Endothelial cell of umbilical vein (primary cell): ENCODE measurements around the gene CUBN. TPM values are rescaled to one million over a fixed set of nuclear protein-coding genes. Genes with fewer than 3 reads are reported as not detected.

Experiments
- BruUV-seq: library from RNA; stranded (reverse); fragments of 400-500 nt; replicated peaks from 2 replicates; lab custom pipeline; 2021; lab: Mats Ljungman, UMichigan
- CTCF ChIA-PET: fragments of 300-600, 350-600 bp; sonication (Branson Sonifier 250); formaldehyde crosslinking; loops from one replicate; lab custom pipeline; 2021; ENCODE audit warnings: antibody characterized with exemption, inconsistent platforms; lab: Charles Lee
- POLR2A ChIA-PET: fragments of 300-600, 350-600 bp; sonication (Branson Sonifier 250); formaldehyde crosslinking; loops from one replicate; lab custom pipeline; 2021; ENCODE audit warnings: antibody characterized with exemption, inconsistent platforms; lab: Charles Lee
- DNase-seq: peaks from one replicate; pipeline ENCODE4 v3.0.0-alpha.2; 2011; ENCODE audit warnings: low read depth, low spot score
- FAIRE-seq: peaks from 2 replicates; lab custom pipeline; 2011; peaks lifted over from hg19 to GRCh38; lab: Jason Lieb, UNC
- H2AFZ ChIP-seq: 2 replicates; pipeline ENCODE4 v1.6.0; 2012; ENCODE audit warnings: low read depth, low read length, control low read depth, inconsistent platforms
- H3K27ac ChIP-seq: 2 replicates; pipeline ENCODE4 v1.5.1; 2011; ENCODE audit warnings: low read depth, mild to moderate bottlenecking, control low read depth, low read length, moderate library complexity; ENCODE audit not compliant: insufficient read depth
- H3K27me3 ChIP-seq, 2 experiments: 2 replicates each; pipeline versions ENCODE4 v1.6.0 to v1.6.1; 2011; ENCODE audit warnings: low read length in 2 of 2, mixed read lengths in 1 of 2; ENCODE audit not compliant: control insufficient read depth in 2 of 2, insufficient read depth in 2 of 2
- H3K36me3 ChIP-seq, 2 experiments: 2 replicates in 1 of 2; 3 replicates in 1 of 2; pipeline ENCODE4 v1.5.1; 2011; ENCODE audit warnings: low read length in 2 of 2, mild to moderate bottlenecking in 1 of 2, moderate library complexity in 1 of 2; ENCODE audit not compliant: control insufficient read depth in 2 of 2, insufficient read depth in 2 of 2; ENCODE audit errors: extremely low read depth in 1 of 2
- H3K4me1 ChIP-seq: 3 replicates; pipeline ENCODE4 v1.5.1; 2011; ENCODE audit warnings: mild to moderate bottlenecking, low read length; ENCODE audit not compliant: control insufficient read depth, insufficient read depth; ENCODE audit errors: extremely low read depth
- H3K4me2 ChIP-seq: 2 replicates; pipeline ENCODE4 v1.6.1; 2011; ENCODE audit warnings: low read length, control low read depth, mixed read lengths; ENCODE audit not compliant: insufficient read depth
- H3K4me3 ChIP-seq, 3 experiments: fragments of 200-600 bp in 1 of 3; sonication (generic), shearing (Covaris generic) in 1 of 3; replicated peaks in 1 of 3; 2 replicates each; pipeline ENCODE4 v1.5.1; 2011 to 2016; ENCODE audit warnings: control low read depth in 3 of 3, low read length in 3 of 3, mild to moderate bottlenecking in 2 of 3, inconsistent platforms in 1 of 3, low read depth in 1 of 3, moderate library complexity in 1 of 3; ENCODE audit not compliant: insufficient read depth in 1 of 3
- H3K79me2 ChIP-seq: 2 replicates; pipeline ENCODE4 v1.6.0; 2012; ENCODE audit warnings: low read length, inconsistent platforms; ENCODE audit not compliant: control insufficient read depth, insufficient read depth
- H3K9ac ChIP-seq: replicated peaks from 2 replicates; pipeline ENCODE3; 2011; ENCODE audit warnings: low read length, control low read depth; ENCODE audit not compliant: insufficient read depth; ENCODE audit errors: extremely low read depth
- H3K9me1 ChIP-seq: replicated peaks from 3 replicates; pipeline ENCODE4 v1.6.0; 2011; ENCODE audit warnings: mild to moderate bottlenecking, low read length; ENCODE audit not compliant: control insufficient read depth, insufficient read depth; ENCODE audit errors: extremely low read depth
- H3K9me3 ChIP-seq: replicated peaks from 2 replicates; pipeline ENCODE4 v1.5.1; 2012; ENCODE audit warnings: low read length, inconsistent platforms; ENCODE audit not compliant: control insufficient read depth, insufficient read depth
- H4K20me1 ChIP-seq: replicated peaks from 2 replicates; pipeline ENCODE3; 2011; ENCODE audit warnings: mild to moderate bottlenecking, low read length; ENCODE audit not compliant: control insufficient read depth, insufficient read depth; ENCODE audit errors: extremely low read depth
- CTCF ChIP-seq, 2 donors: IDR thresholded peaks; 1 replicate in 1 of 2; 2 replicates in 1 of 2; pipeline ENCODE4 v1.5.1; 2011; ENCODE audit warnings: low read length in 2 of 2, mild to moderate bottlenecking in 2 of 2, moderate library complexity in 2 of 2, control low read depth in 1 of 2, inconsistent platforms in 1 of 2, low read depth in 1 of 2; ENCODE audit not compliant: insufficient read depth in 1 of 2; ENCODE audit errors: extremely low read depth in 1 of 2
- EZH2 ChIP-seq: IDR thresholded peaks from 2 replicates; pipeline ENCODE4 v1.6.1; 2012; ENCODE audit warnings: borderline replicate concordance, low read depth, mild to moderate bottlenecking, moderate library complexity, low read length, inconsistent platforms; ENCODE audit not compliant: severe bottlenecking
- FOS ChIP-seq: IDR thresholded peaks from 2 replicates; pipeline ENCODE4 v1.6.1; 2011; ENCODE audit warnings: mild to moderate bottlenecking, low read length, moderate library complexity, borderline replicate concordance; ENCODE audit not compliant: insufficient read depth
- GATA2 ChIP-seq: IDR thresholded peaks from 2 replicates; pipeline ENCODE4 v1.7.0; 2011; ENCODE audit warnings: low read depth, mild to moderate bottlenecking, moderate library complexity, mixed read lengths, low read length; ENCODE audit not compliant: insufficient read length, insufficient read depth
- JUN ChIP-seq: IDR thresholded peaks from 2 replicates; pipeline ENCODE4 v1.6.1; 2011; ENCODE audit warnings: borderline replicate concordance, low read depth; ENCODE audit not compliant: insufficient read length, insufficient read depth
- MYC ChIP-seq: IDR thresholded peaks from one replicate; pipeline ENCODE4 v1.6.1; 2011; ENCODE audit warnings: mild to moderate bottlenecking, low read depth, low read length
- POLR2A ChIP-seq: IDR thresholded peaks from 2 replicates; pipeline ENCODE4 v1.6.1; 2012; ENCODE audit warnings: low read depth, mild to moderate bottlenecking, control low read depth, low read length
- POLR2AphosphoS5 ChIP-seq: IDR thresholded peaks from 2 replicates; pipeline ENCODE4 v1.6.1; 2012; ENCODE audit warnings: low read depth, mild to moderate bottlenecking, control low read depth, low read length, moderate library complexity; ENCODE audit not compliant: insufficient read depth
- dilution Hi-C: fragments of 300-500 bp; cut with MboI; formaldehyde crosslinking; loops from one replicate; pipeline ENCODE4 v1.15.0; 2019; ENCODE audit warnings: low sequenced_read_pairs; ENCODE audit not compliant: extremely low pct_ligation_motif_present
- intact Hi-C: fragments of 100-400 bp; cut with micrococcal nuclease; formaldehyde crosslinking; loops from one replicate; pipeline ENCODE4 v1.10.0; 2022
- polyA plus RNA-seq, 4 experiments: library from polyadenylated mRNA; depleted of rRNA in 3 of 4; stranded (reverse) in 3 of 4; unstranded in 1 of 4; fragments of >200 nt; gene quantifications; 2 replicates each; pipeline versions ENCODE4 v1.2.1 to v1.2.3, GENCODE V29; 2011 to 2012; ENCODE audit warnings: missing spikeins in 1 of 4
- total RNA-seq: library from RNA; stranded (reverse); gene quantifications from 2 replicates; pipeline ENCODE4 v1.2.3, GENCODE V29; 2021
- TF ChIP-seq, protein P1 (sequence below): IDR thresholded peaks from 2 replicates; pipeline ENCODE4 v1.6.1; 2011; ENCODE audit not compliant: insufficient read depth, insufficient read length

Gene CUBN
- total and polyA plus RNA-seq, 2 donors (not counting 3 experiments of a cell fraction or from before 2014, with no cell fraction given): 2.7 to 4.6 TPM

DNA sequence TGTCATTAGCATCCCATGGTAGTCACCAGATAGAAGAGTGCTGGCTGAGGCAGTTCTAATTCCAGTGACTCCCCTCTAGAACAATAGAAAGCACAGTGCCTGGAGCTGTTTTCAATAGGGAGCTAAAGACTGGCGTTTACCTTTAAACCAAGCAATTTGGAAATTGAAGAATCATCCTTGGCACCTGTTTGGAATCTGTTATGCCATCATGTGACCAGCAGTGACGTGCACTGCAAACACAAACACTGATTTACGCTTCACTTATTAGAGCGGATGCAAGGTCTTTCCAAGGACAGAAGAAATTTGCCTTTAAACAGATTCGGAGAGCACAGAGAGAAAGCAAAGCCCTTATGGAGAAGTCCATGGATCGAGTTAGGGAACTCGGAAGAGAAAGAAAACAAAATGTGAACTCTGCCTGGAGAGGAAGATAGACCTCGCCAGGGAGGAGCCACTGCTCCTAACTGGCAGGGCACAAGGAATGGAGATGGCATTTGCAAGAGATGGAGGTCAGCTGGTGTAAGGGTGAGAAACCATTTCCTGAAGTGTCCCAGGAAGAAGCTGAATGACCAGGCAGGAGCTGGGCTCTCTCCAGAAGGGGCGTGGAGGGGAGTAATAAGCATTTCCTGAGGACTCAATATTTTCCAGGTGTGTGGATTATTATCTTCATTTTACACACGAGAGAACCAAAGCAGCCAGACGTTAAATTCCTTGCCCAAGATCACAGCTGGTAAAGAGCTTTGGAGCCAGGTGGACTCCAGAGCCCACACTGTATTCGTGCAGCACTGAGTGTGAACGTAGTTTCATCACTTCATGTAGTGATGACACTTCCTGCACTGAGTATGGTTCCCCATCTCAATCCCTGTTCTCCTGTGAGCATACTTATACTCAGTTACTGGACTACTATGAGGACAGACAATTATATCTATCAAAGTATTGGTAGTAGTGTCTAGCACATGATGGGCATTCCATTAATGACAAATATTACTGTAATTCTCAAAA is 97.7 kb downstream of the CUBN start:
- Histone ChIP-seq H3K4me1 (peaks cover 39% of the 10 kb centered on the region), H3K9me3 (no peaks in the 10 kb centered on the region), H3K36me3 (no peaks in the 10 kb centered on the region), H3K9me1 (no peaks in the 10 kb centered on the region), H3K27ac (no peak overlapping the region), H3K79me2 (no peaks in the 10 kb centered on the region), H3K9ac (no peak overlapping the region), H3K4me2 (no peak overlapping the region), H3K27me3 (no peaks in the 10 kb centered on the region), H2AFZ (no peak overlapping the region), H3K4me3 (no peak overlapping the region), H4K20me1 (no peaks in the 10 kb centered on the region)
- ChIA-PET CTCF (interaction anchor here (1.2 kb wide), 1 partner anchor 11 kb away, joined by 4 read pairs; no protein-coding TSS in a partner anchor), POLR2A (interaction anchor here (0.6 kb wide), 1 partner anchor 20 kb away, joined by 3 read pairs; no protein-coding TSS in a partner anchor)
- no TSS peak for BruUV-seq
- no peak for FAIRE-seq
- TF ChIP-seq MYC: no peak
- TF ChIP-seq EZH2: no peak
- TF ChIP-seq POLR2A: no peak
- no peak for TF ChIP-seq POLR2AphosphoS5
- TF ChIP-seq FOS: no peak
- TF ChIP-seq CTCF (IDR thresholded peaks at IDR 0.05; ENCODE audit: extremely low read depth in 1 of 2, insufficient read depth in 1 of 2, low read depth in 1 of 2, low read length in 2 of 2): no peak
- no peak for TF ChIP-seq GATA2
- no peak for TF ChIP-seq JUN
- TF ChIP-seq, protein P1, sequence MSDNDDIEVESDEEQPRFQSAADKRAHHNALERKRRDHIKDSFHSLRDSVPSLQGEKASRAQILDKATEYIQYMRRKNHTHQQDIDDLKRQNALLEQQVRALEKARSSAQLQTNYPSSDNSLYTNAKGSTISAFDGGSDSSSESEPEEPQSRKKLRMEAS: no peak
- intact Hi-C loops (no loop called here), dilution Hi-C loops (no loop called here)
- DNase-seq: no peak
